WTC11 (cell line): Measurements from ENCODE around the gene NT5C3B.

ENCODE experiments used
- CREB1 ChIP-seq: sonication (generic); formaldehyde crosslinking; IDR thresholded peaks from 2 replicates; pipeline ENCODE4 v1.8.0; 2023; ENCODE audit warnings: mild to moderate bottlenecking, missing genetic modification reagents
- CTCF ChIP-seq: fragments of 200-600 bp; IDR thresholded peaks from 2 replicates; pipeline ENCODE4 v1.8.0; 2022; ENCODE audit warnings: antibody characterized with exemption
- GABPB1 ChIP-seq: sonication (generic); formaldehyde crosslinking; IDR thresholded peaks from 2 replicates; pipeline ENCODE4 v1.8.1; 2023; ENCODE audit warnings: mild to moderate bottlenecking, missing genetic modification reagents
- IRF2 ChIP-seq: sonication (generic); formaldehyde crosslinking; IDR thresholded peaks from 2 replicates; pipeline ENCODE4 v1.8.0; 2022; ENCODE audit warnings: low read depth, missing genetic modification reagents, borderline replicate concordance
- JUN ChIP-seq: sonication (generic); formaldehyde crosslinking; IDR thresholded peaks from 2 replicates; pipeline ENCODE4 v1.8.0; 2023; ENCODE audit warnings: mild to moderate bottlenecking, missing genetic modification reagents
- NR2C2 ChIP-seq: sonication (generic); formaldehyde crosslinking; IDR thresholded peaks from 2 replicates; pipeline ENCODE4 v1.8.0; 2022; ENCODE audit warnings: mild to moderate bottlenecking, missing genetic modification reagents
- RELA ChIP-seq: sonication (generic); formaldehyde crosslinking; IDR thresholded peaks from 2 replicates; pipeline ENCODE4 v1.8.1; 2022; ENCODE audit warnings: missing genetic modification reagents, mild to moderate bottlenecking, borderline replicate concordance
- TEAD4 ChIP-seq: sonication (generic); formaldehyde crosslinking; IDR thresholded peaks from 2 replicates; pipeline ENCODE4 v1.8.0; 2022; ENCODE audit warnings: mild to moderate bottlenecking, missing genetic modification reagents
- ZBTB43 ChIP-seq: sonication (generic); formaldehyde crosslinking; IDR thresholded peaks from 2 replicates; pipeline ENCODE4 v1.8.1; 2023; ENCODE audit warnings: mild to moderate bottlenecking, missing genetic modification reagents

- TF ChIP-seq IRF2 (CRISPR knock-in tag) (no peak), TEAD4 (CRISPR knock-in tag) (no peak), CTCF (no peak), RELA (no peak), CREB1 (CRISPR knock-in tag) (no peak), NR2C2 (CRISPR knock-in tag) (no peak), JUN (CRISPR knock-in tag) (no peak), GABPB1 (CRISPR knock-in tag) (no peak; the same call in 1 of the 2 replicates), ZBTB43 (CRISPR knock-in tag) (no peak)
Measured at GRCh38 chr17:41787021-41787418, 49.0 kb downstream of the NT5C3B start.
